ENCODE data around the gene ANXA11.

ANXA11 gene

DNA sequence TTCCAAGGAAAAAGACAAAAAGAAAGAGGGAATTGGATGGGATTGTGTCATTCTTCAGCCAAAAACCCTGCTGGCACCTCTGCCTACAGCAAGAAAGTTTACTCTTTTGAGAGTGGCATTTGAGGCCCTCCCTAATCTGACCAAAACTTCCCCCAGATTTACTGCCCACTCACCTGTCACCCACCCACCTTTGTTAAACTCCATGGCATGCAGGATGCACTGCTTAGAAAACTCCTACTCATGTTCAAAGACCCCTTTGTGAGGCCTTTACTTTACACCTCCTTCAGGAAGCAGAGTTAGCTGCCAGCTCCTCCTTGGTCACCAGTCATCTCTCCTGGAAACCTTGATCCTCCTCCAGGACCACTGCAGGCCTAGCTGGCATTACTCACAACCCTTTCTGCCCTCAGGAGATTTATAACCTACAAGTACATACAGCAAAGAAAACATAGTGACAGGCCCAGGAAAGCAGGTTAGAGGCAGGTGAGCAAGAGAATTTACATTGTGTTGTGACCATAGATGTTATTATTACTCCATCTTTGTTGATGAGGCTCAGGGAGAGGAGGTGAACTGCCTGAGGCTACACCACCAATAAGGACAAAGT lies 83.1 kb downstream of the ANXA11 start:
- H3K9me3 ChIP-seq = no peaks in the 10 kb centered on the region
- no peaks in the 10 kb centered on the region for H3K27me3 ChIP-seq
- no peak overlapping the region for H3K4me3 ChIP-seq (ENCODE audit: low read depth in 1 of 2, low read length in 1 of 2)
- H3K36me3 ChIP-seq = no peaks in the 10 kb centered on the region
- TF ChIP-seq, protein P1, sequence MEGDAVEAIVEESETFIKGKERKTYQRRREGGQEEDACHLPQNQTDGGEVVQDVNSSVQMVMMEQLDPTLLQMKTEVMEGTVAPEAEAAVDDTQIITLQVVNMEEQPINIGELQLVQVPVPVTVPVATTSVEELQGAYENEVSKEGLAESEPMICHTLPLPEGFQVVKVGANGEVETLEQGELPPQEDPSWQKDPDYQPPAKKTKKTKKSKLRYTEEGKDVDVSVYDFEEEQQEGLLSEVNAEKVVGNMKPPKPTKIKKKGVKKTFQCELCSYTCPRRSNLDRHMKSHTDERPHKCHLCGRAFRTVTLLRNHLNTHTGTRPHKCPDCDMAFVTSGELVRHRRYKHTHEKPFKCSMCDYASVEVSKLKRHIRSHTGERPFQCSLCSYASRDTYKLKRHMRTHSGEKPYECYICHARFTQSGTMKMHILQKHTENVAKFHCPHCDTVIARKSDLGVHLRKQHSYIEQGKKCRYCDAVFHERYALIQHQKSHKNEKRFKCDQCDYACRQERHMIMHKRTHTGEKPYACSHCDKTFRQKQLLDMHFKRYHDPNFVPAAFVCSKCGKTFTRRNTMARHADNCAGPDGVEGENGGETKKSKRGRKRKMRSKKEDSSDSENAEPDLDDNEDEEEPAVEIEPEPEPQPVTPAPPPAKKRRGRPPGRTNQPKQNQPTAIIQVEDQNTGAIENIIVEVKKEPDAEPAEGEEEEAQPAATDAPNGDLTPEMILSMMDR (IDR thresholded peaks at IDR 0.05) = no peak
- H3K27ac ChIP-seq = no peak overlapping the region
- H3K4me1 ChIP-seq (ENCODE audit: control insufficient read depth in 1 of 2, insufficient read depth in 1 of 2, low read depth in 1 of 2, low read length in 1 of 2) = no peaks in the 10 kb centered on the region

DNA sequence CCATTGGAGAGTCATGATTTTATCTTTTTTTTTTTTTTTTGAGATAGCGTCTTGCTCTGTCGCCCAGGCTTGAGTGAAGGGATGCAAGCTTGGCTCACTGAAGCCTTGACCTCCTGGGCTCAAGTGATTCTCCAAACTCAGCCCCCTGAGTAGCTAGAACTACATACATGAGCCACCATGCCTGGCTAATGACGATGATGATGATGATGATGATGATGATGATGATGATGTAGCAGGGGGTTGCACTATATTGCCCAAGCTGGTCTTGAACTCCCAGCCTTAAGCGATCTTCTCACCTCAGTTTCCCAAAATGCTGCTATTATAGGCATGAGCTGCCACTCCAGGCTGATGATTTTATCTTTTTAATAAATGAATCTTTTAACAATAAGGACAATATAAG lies 86.7 kb downstream of the ANXA11 start:
- H3K4me1 ChIP-seq (ENCODE audit: control insufficient read depth in 1 of 2, insufficient read depth in 1 of 2, low read depth in 1 of 2, low read length in 1 of 2) = no peaks in the 10 kb centered on the region
- H3K27me3 ChIP-seq = no peaks in the 10 kb centered on the region
- H3K9me3 ChIP-seq = no peaks in the 10 kb centered on the region
- TF ChIP-seq, protein P1 (IDR thresholded peaks at IDR 0.05) = no peak
- H3K36me3 ChIP-seq = no peaks in the 10 kb centered on the region
- H3K4me3 ChIP-seq (ENCODE audit: low read depth in 1 of 2, low read length in 1 of 2) = no peak overlapping the region
- H3K27ac ChIP-seq = no peak overlapping the region

DNA sequence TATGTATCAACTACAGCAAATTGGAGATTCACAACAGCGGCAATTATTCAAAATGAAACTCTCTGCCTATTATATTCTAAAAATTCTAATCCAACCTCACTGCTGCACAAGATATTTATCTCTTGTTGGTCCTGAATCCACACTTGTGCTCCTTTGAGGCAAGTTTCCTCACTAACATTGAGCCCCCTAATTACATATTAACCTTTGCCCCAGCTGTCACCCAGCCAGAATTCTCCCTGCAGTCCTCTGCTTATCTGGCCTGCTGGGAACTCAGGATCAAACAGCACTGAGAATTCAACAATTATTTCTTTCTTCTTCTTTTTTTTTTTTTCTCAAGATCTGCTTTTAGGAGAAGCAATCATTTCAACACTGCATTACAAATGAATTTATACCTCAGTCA lies 94.4 kb downstream of the ANXA11 start:
- Histone ChIP-seq H3K27me3 (no peaks in the 10 kb centered on the region), H3K9me3 (no peaks in the 10 kb centered on the region), H3K4me1 (ENCODE audit: control insufficient read depth in 1 of 2, insufficient read depth in 1 of 2, low read depth in 1 of 2, low read length in 1 of 2) (no peaks in the 10 kb centered on the region), H3K4me3 (ENCODE audit: low read depth in 1 of 2, low read length in 1 of 2) (no peak overlapping the region), H3K36me3 (no peaks in the 10 kb centered on the region), H3K27ac (no peak overlapping the region)
- TF ChIP-seq, protein P1 (IDR thresholded peaks at IDR 0.05) = no peak

DNA sequence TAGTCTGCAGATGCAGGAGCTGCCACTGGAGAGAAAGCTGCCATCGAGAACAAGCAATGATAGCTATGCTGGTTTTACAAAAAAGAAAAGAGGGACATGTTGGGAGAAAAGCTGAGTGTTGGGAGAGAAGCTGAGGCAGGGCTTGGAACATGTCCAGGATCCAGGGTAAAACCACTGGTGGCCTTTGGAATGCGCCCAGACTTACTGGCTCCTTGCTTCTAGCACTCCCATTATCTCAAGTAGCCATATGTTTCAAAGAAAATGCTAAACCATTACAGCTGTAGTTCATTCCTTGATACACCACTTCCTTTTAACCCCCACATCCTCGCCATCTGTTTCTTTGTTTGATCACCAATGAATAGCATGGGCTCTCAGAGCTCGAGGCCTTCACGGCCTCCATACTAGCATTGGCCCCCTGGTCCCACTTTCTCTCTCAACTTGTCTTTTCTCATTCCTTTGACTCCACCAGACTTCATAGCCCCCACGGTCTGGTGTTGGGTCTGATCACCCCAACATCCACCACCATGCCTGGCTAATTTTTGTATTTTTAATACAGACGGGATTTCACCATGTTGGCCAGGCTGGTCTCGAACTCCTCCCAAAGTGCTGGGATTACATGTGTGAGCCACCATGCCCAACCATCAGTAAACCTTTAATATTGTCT lies 96.6 kb downstream of the ANXA11 start:
- Histone ChIP-seq H3K4me1 (ENCODE audit: control insufficient read depth in 1 of 2, insufficient read depth in 1 of 2, low read depth in 1 of 2, low read length in 1 of 2) (no peaks in the 10 kb centered on the region), H3K27ac (no peak overlapping the region), H3K4me3 (ENCODE audit: low read depth in 1 of 2, low read length in 1 of 2) (no peak overlapping the region), H3K36me3 (no peaks in the 10 kb centered on the region), H3K9me3 (no peaks in the 10 kb centered on the region), H3K27me3 (no peaks in the 10 kb centered on the region)
- TF ChIP-seq, protein P1 (IDR thresholded peaks at IDR 0.05) = no peak

DNA sequence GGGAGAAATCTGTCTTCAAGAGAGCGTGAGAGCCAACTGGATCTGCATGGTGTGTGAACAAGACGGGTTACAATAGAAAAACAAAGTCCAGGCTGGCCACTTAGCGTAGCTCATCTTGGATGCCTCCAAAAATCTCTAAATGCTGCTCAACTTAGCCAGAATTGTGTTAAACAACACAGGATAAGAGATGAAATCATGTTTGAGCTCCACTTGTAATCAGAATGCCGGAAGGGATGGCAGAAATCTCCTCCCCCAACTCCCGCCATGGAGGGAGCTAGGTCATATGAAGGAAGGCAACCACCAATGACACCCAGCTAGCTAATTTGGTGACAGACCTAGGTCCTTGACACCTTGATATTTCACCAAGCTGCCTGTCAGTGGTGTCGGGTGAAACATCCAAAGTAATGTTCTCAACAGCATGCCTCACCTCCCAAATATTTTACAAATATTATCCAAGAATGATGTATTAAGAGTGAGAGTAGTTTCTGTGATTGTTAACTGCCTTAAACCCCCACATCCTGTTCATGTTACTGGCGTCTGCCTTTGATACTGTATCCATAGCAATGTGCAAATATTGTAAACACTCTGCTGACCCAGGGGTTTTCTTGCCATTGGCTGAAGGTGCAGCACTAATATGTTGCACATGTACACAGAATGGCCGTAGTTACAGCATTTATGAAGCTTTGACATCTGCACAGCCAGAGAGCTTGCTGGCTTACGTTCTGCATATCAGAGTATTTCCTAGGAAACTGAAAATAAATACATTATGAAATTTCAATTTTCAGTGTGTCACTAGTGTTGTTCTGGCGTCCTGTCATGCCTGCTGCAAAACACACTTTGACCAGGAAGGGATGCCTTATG lies 101.0 kb downstream of the ANXA11 start:
- TF ChIP-seq, protein P1 (IDR thresholded peaks at IDR 0.05) = no peak
- no peaks in the 10 kb centered on the region for H3K27me3 ChIP-seq
- no peak overlapping the region for H3K4me3 ChIP-seq (ENCODE audit: low read depth in 1 of 2, low read length in 1 of 2)
- no peak overlapping the region for H3K27ac ChIP-seq
- no peaks in the 10 kb centered on the region for H3K36me3 ChIP-seq
- no peaks in the 10 kb centered on the region for H3K9me3 ChIP-seq
- H3K4me1 ChIP-seq (ENCODE audit: control insufficient read depth in 1 of 2, insufficient read depth in 1 of 2, low read depth in 1 of 2, low read length in 1 of 2) = no peaks in the 10 kb centered on the region
